Kidney capillary endothelial cell (primary cell): ENCODE data around the gene TFB1M.
A peak's percentile ranks its signal among the peaks of the same experiment; 100 is the strongest.
"Not testable (repeated sequence)": the region's sequence is repeated elsewhere in the genome, so short reads cannot be mapped to it uniquely, and the experiment has no call there.

ENCODE experiments used
- DNase-seq: peaks from one replicate; pipeline ENCODE4 v3.0.0-alpha.2; 2018; ENCODE audit warnings: low spot score

Gene TFB1M

GRCh38 chr6:155235087-155235486 lies 79.2 kb downstream of the TFB1M start:
- no peak for DNase-seq

- no peak for DNase-seq
Observed at GRCh38 chr6:155234687-155235086, 79.6 kb downstream of the TFB1M start.

- no peak for DNase-seq
Observed at GRCh38 chr6:155234167-155234566, 80.1 kb downstream of the TFB1M start.

- DNase-seq = no peak
Observed at GRCh38 chr6:155232848-155233247, 81.4 kb downstream of the TFB1M start.

GRCh38 chr6:155230975-155231374 lies 83.3 kb downstream of the TFB1M start:
- DNase-seq = not testable (repeated sequence)

GRCh38 chr6:155228546-155229166 lies 85.6 kb downstream of the TFB1M start:
- DNase-seq = no peak

GRCh38 chr6:155227046-155227445 lies 87.2 kb downstream of the TFB1M start:
- no peak for DNase-seq

- DNase-seq = no peak
Observed at GRCh38 chr6:155224618-155225017, 89.7 kb downstream of the TFB1M start.

- DNase-seq = peak; percentile 96
Observed at GRCh38 chr6:155223646-155224451, 90.4 kb downstream of the TFB1M start.

- DNase-seq = no peak
Observed at GRCh38 chr6:155222506-155222905, 91.8 kb downstream of the TFB1M start.

GRCh38 chr6:155221086-155221485 lies 93.2 kb downstream of the TFB1M start:
- no peak for DNase-seq

GRCh38 chr6:155219858-155220301 lies 94.4 kb downstream of the TFB1M start:
- no peak for DNase-seq

GRCh38 chr6:155219299-155219698 lies 95.0 kb downstream of the TFB1M start:
- no peak for DNase-seq

GRCh38 chr6:155218711-155219110 lies 95.6 kb downstream of the TFB1M start:
- DNase-seq = not testable (repeated sequence)

- no peak for DNase-seq
Observed at GRCh38 chr6:155216312-155217046, 97.8 kb downstream of the TFB1M start.

GRCh38 chr6:155215906-155216305 lies 98.4 kb downstream of the TFB1M start:
- DNase-seq = no peak

- no peak for DNase-seq
Observed at GRCh38 chr6:155213611-155214372, 100.5 kb downstream of the TFB1M start.

- DNase-seq = no peak
Observed at GRCh38 chr6:155212616-155213380, 101.5 kb downstream of the TFB1M start.

GRCh38 chr6:155212106-155212505 lies 102.2 kb downstream of the TFB1M start:
- DNase-seq = no peak

- DNase-seq = no peak
Observed at GRCh38 chr6:155207223-155207622, 107.1 kb downstream of the TFB1M start.
